CD8-positive, alpha-beta memory T cell (primary cell): ENCODE data around the gene CDKN3. TPM values are rescaled to one million over a fixed set of nuclear protein-coding genes. Genes with fewer than 3 reads are reported as not detected.

ENCODE experiments used
- CTCF ChIA-PET: fragments of 350-600 bp; sonication (Branson Sonifier 250); formaldehyde crosslinking; loops from one replicate; lab custom pipeline; 2021; ENCODE audit warnings: antibody characterized with exemption; lab: Charles Lee
- POLR2A ChIA-PET: fragments of 350-600 bp; sonication (Branson Sonifier 250); formaldehyde crosslinking; loops from one replicate; lab custom pipeline; 2021; ENCODE audit warnings: antibody characterized with exemption; lab: Charles Lee
- DNase-seq, 5 donors: peaks; one replicate each; pipeline versions ENCODE4 v3.0.0 to v3.0.0-alpha.2; 2020 to 2022; ENCODE audit warnings: mixed read lengths in 1 of 5
- H3K27ac ChIP-seq: one replicate; pipeline ENCODE4 v1.7.0; 2013; ENCODE audit warnings: low read depth, mild to moderate bottlenecking, low read length, moderate library complexity
- H3K27me3 ChIP-seq: 2 replicates; pipeline ENCODE4 v1.7.0; 2013; ENCODE audit warnings: low read length, mild to moderate bottlenecking; ENCODE audit not compliant: insufficient read depth, poor library complexity, severe bottlenecking
- H3K36me3 ChIP-seq: 2 replicates; pipeline ENCODE4 v1.7.0; 2013; ENCODE audit warnings: mild to moderate bottlenecking, low read length, moderate library complexity; ENCODE audit not compliant: insufficient read depth
- H3K4me1 ChIP-seq: 2 replicates; pipeline ENCODE4 v1.7.0; 2013; ENCODE audit warnings: mild to moderate bottlenecking, low read length, moderate library complexity; ENCODE audit not compliant: insufficient read depth
- H3K4me3 ChIP-seq: 2 replicates; pipeline ENCODE4 v1.7.0; 2013; ENCODE audit warnings: mild to moderate bottlenecking, low read length
- H3K9me3 ChIP-seq: 2 replicates; pipeline ENCODE4 v1.7.0; 2013; ENCODE audit warnings: mild to moderate bottlenecking, low read length
- H3K27ac Mint-ChIP-seq, 8 donors: one replicate each; pipeline ENCODE4 v1.8.0; 2020 to 2021; ENCODE audit warnings: mixed read lengths in 8 of 8, mild to moderate bottlenecking in 6 of 8, inconsistent platforms in 3 of 8, moderate library complexity in 3 of 8
- H3K27me3 Mint-ChIP-seq, 2 donors: one replicate each; pipeline ENCODE4 v1.8.0; 2020 to 2021; ENCODE audit warnings: mixed read lengths in 2 of 2, mild to moderate bottlenecking in 1 of 2, moderate library complexity in 1 of 2
- H3K36me3 Mint-ChIP-seq, 3 donors: one replicate each; pipeline ENCODE4 v1.8.0; 2020 to 2021; ENCODE audit warnings: mixed read lengths in 3 of 3, inconsistent platforms in 1 of 3, mild to moderate bottlenecking in 1 of 3
- H3K4me1 Mint-ChIP-seq, 3 donors: one replicate each; pipeline ENCODE4 v1.8.0; 2020 to 2021; ENCODE audit warnings: mixed read lengths in 3 of 3, inconsistent platforms in 1 of 3, mild to moderate bottlenecking in 1 of 3
- H3K4me3 Mint-ChIP-seq, 7 donors: one replicate each; pipeline ENCODE4 v1.8.0; 2020 to 2021; ENCODE audit warnings: mixed read lengths in 7 of 7, mild to moderate bottlenecking in 6 of 7, moderate library complexity in 4 of 7, inconsistent platforms in 2 of 7
- H3K9me3 Mint-ChIP-seq, 5 donors: one replicate each; pipeline ENCODE4 v1.8.0; 2020 to 2022; ENCODE audit warnings: mixed read lengths in 5 of 5, mild to moderate bottlenecking in 3 of 5, moderate library complexity in 2 of 5, inconsistent platforms in 1 of 5
- polyA plus RNA-seq: library from polyadenylated mRNA; unstranded; fragments of 300-500 nt; fragmentation: Illumina TruSeq; gene quantifications from one replicate; pipeline ENCODE4 v1.2.3, GENCODE V29; 2021
- total RNA-seq, 2 experiments: library from RNA; stranded (reverse); gene quantifications; one replicate each; pipeline ENCODE4 v1.2.3, GENCODE V29; 2021

Gene CDKN3
- total and polyA plus RNA-seq, 3 experiments from 2014 or later, result 6.7 to 46.8 (median 33.8) TPM

GRCh38 chr14:54353694-54354093 is 43.1 kb upstream of the CDKN3 start:
- Mint-ChIP-seq H3K9me3 (peaks cover 0 to 2% (median 0%) of the 10 kb centered on the region in 5 donors), H3K27ac (no peak overlapping the region), H3K4me3 (no peak overlapping the region), H3K36me3 (no peaks in the 10 kb centered on the region), H3K27me3 (peaks cover 2 to 55% of the 10 kb centered on the region in 2 donors), H3K4me1 (no peaks in the 10 kb centered on the region)
- H3K27me3 ChIP-seq, result no peaks in the 10 kb centered on the region
- DNase-seq, result no peak
- ChIA-PET POLR2A (no interaction called here), CTCF (no interaction called here)
- H3K4me3 ChIP-seq, result no peak overlapping the region
- H3K4me1 ChIP-seq, result no peaks in the 10 kb centered on the region
- H3K36me3 ChIP-seq, result no peaks in the 10 kb centered on the region
- no peaks in the 10 kb centered on the region for H3K9me3 ChIP-seq
- H3K27ac ChIP-seq, result no peak overlapping the region

DNA sequence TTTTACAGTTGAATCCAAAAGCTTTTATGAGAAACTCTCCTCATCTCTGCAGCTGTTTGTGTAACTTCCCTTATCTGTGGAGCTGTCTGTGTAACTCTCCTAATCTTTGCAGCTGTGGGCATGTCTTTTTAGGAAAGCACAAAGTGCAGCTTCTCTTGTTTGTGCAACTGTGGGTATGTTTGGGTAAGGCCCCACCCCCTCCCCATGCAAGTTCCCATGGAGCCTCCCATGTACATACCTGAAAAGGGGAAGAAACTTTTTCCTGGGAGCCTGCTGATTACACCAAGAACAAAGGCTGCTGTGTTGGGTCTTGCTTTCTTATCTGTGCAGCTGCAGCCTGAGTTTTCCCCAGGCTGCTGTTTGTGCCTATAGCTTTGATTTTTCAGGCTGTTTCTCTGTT is 42.7 kb upstream of the CDKN3 start:
- Mint-ChIP-seq H3K9me3 (peaks cover 0 to 2% (median 0%) of the 10 kb centered on the region in 5 donors), H3K27me3 (peaks cover 2 to 57% of the 10 kb centered on the region in 2 donors), H3K36me3 (no peaks in the 10 kb centered on the region), H3K4me3 (no peak overlapping the region), H3K27ac (no peak overlapping the region), H3K4me1 (no peaks in the 10 kb centered on the region)
- ChIA-PET CTCF (no interaction called here), POLR2A (no interaction called here)
- no peak overlapping the region for H3K4me3 ChIP-seq
- no peak overlapping the region for H3K27ac ChIP-seq
- DNase-seq, result no peak
- H3K4me1 ChIP-seq, result no peaks in the 10 kb centered on the region
- H3K9me3 ChIP-seq, result no peaks in the 10 kb centered on the region
- no peaks in the 10 kb centered on the region for H3K27me3 ChIP-seq
- no peaks in the 10 kb centered on the region for H3K36me3 ChIP-seq

GRCh38 chr14:54354968-54355641 is 41.7 kb upstream of the CDKN3 start:
- ChIA-PET POLR2A (no interaction called here), CTCF (no interaction called here)
- H3K27ac ChIP-seq, result no peak overlapping the region
- H3K9me3 ChIP-seq, result no peaks in the 10 kb centered on the region
- no peak overlapping the region for H3K27ac Mint-ChIP-seq
- no peaks in the 10 kb centered on the region for H3K4me1 Mint-ChIP-seq
- H3K36me3 ChIP-seq, result no peaks in the 10 kb centered on the region
- H3K36me3 Mint-ChIP-seq, result no peaks in the 10 kb centered on the region
- H3K4me3 ChIP-seq, result no peak overlapping the region
- no peak for DNase-seq
- H3K27me3 ChIP-seq, result no peaks in the 10 kb centered on the region
- peaks cover 0 to 2% (median 0%) of the 10 kb centered on the region in 5 donors for H3K9me3 Mint-ChIP-seq
- peaks cover 4 to 56% of the 10 kb centered on the region in 2 donors for H3K27me3 Mint-ChIP-seq
- H3K4me1 ChIP-seq, result no peaks in the 10 kb centered on the region
- H3K4me3 Mint-ChIP-seq, result no peak overlapping the region

DNA sequence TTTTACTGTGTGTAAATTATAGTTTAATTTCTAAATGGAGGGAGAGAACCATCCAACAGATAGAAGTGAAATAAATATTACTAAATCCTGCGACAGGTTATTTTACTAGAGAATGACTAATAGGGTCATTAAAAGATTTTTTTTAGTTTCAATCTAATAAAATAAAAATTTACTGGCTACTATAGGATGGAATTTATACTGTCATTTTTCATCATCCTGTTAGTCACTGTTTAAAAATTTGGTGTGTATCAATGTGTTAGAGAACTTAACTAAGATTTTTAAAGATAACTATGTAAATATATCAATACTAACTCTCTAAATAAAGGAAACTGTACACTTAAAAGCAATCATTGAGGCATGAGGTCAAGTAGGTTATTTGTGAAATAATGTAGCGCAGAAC is 41.1 kb upstream of the CDKN3 start:
- Mint-ChIP-seq H3K36me3 (no peaks in the 10 kb centered on the region), H3K4me1 (no peaks in the 10 kb centered on the region), H3K27me3 (peaks cover 4 to 57% of the 10 kb centered on the region in 2 donors), H3K4me3 (no peak overlapping the region), H3K27ac (no peak overlapping the region), H3K9me3 (peaks cover 0 to 2% (median 0%) of the 10 kb centered on the region in 5 donors)
- ChIA-PET CTCF (no interaction called here), POLR2A (no interaction called here)
- DNase-seq, result no peak
- H3K27ac ChIP-seq, result no peak overlapping the region
- no peak overlapping the region for H3K4me3 ChIP-seq
- no peaks in the 10 kb centered on the region for H3K36me3 ChIP-seq
- no peaks in the 10 kb centered on the region for H3K27me3 ChIP-seq
- no peaks in the 10 kb centered on the region for H3K4me1 ChIP-seq
- H3K9me3 ChIP-seq, result no peaks in the 10 kb centered on the region

GRCh38 chr14:54356172-54356571 is 40.6 kb upstream of the CDKN3 start:
- Mint-ChIP-seq H3K4me1 (no peaks in the 10 kb centered on the region), H3K27ac (no peak overlapping the region), H3K36me3 (no peaks in the 10 kb centered on the region), H3K9me3 (no peaks in the 10 kb centered on the region), H3K27me3 (peaks cover 4 to 60% of the 10 kb centered on the region in 2 donors), H3K4me3 (no peak overlapping the region)
- ChIA-PET CTCF (no interaction called here), POLR2A (no interaction called here)
- no peaks in the 10 kb centered on the region for H3K9me3 ChIP-seq
- no peak overlapping the region for H3K27ac ChIP-seq
- no peaks in the 10 kb centered on the region for H3K27me3 ChIP-seq
- no peak for DNase-seq
- H3K4me3 ChIP-seq, result no peak overlapping the region
- H3K36me3 ChIP-seq, result no peaks in the 10 kb centered on the region
- H3K4me1 ChIP-seq, result no peaks in the 10 kb centered on the region

GRCh38 chr14:54360667-54361066 is 36.1 kb upstream of the CDKN3 start:
- no peak for DNase-seq
- Mint-ChIP-seq H3K27ac (no peak overlapping the region), H3K4me3 (no peak overlapping the region), H3K9me3 (no peaks in the 10 kb centered on the region), H3K27me3 (peaks cover 5 to 62% of the 10 kb centered on the region in 2 donors), H3K36me3 (no peaks in the 10 kb centered on the region), H3K4me1 (no peaks in the 10 kb centered on the region)
- Histone ChIP-seq H3K9me3 (no peaks in the 10 kb centered on the region), H3K4me1 (no peaks in the 10 kb centered on the region), H3K27ac (no peak overlapping the region), H3K4me3 (no peak overlapping the region), H3K36me3 (no peaks in the 10 kb centered on the region), H3K27me3 (no peaks in the 10 kb centered on the region)
- POLR2A ChIA-PET, result no interaction called here
- CTCF ChIA-PET, result no interaction called here

DNA sequence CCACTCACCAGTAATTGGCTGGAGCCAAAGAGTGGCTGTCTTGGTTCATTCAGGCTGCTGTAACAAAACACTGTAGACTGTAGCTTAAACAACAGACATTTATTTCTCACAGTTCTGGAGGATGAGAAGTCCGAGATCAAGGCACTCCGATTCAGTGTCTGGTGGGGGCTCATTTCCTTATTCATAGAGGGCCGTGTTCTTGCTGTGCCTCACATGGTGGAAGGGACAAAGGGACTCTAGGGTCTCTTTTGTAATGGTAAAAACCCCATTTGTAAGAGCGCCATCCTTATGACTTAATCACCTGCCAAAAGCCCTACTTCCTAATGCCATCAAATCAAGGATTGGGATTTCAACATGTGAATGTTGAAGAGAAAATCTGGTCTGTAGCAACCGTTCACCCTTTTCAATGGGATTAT is 34.7 kb upstream of the CDKN3 start:
- Histone ChIP-seq H3K9me3 (no peaks in the 10 kb centered on the region), H3K27me3 (no peaks in the 10 kb centered on the region), H3K4me3 (no peak overlapping the region), H3K4me1 (no peaks in the 10 kb centered on the region), H3K27ac (no peak overlapping the region), H3K36me3 (no peaks in the 10 kb centered on the region)
- no peak for DNase-seq
- Mint-ChIP-seq H3K27me3 (peaks cover 9 to 61% of the 10 kb centered on the region in 2 donors), H3K4me3 (no peak overlapping the region), H3K36me3 (no peaks in the 10 kb centered on the region), H3K27ac (no peak overlapping the region), H3K4me1 (peaks cover 0 to 3% (median 0%) of the 10 kb centered on the region in 3 donors), H3K9me3 (no peaks in the 10 kb centered on the region)
- POLR2A ChIA-PET, result no interaction called here
- CTCF ChIA-PET, result no interaction called here

- H3K4me3 Mint-ChIP-seq, result no peak overlapping the region
- POLR2A ChIA-PET, result no interaction called here
- H3K4me1 Mint-ChIP-seq, result peaks cover 0 to 3% (median 0%) of the 10 kb centered on the region in 3 donors
- Histone ChIP-seq H3K27me3 (no peaks in the 10 kb centered on the region), H3K4me1 (no peaks in the 10 kb centered on the region), H3K9me3 (no peaks in the 10 kb centered on the region), H3K36me3 (no peaks in the 10 kb centered on the region), H3K27ac (no peak overlapping the region), H3K4me3 (no peak overlapping the region)
- CTCF ChIA-PET, result no interaction called here
- peaks cover 14 to 55% of the 10 kb centered on the region in 2 donors for H3K27me3 Mint-ChIP-seq
- H3K9me3 Mint-ChIP-seq, result no peaks in the 10 kb centered on the region
- no peak for DNase-seq
- H3K36me3 Mint-ChIP-seq, result no peaks in the 10 kb centered on the region
- H3K27ac Mint-ChIP-seq, result no peak overlapping the region
These were observed 33.9 kb upstream of the CDKN3 start for GRCh38 chr14:54362759-54363437.
